Fibroblast of lung (primary cell): Measurements from ENCODE around the gene CMTM7. TPM values are rescaled to one million over a fixed set of nuclear protein-coding genes. Genes with fewer than 3 reads are reported as not detected.
"Not testable (repeated sequence)": the region's sequence is repeated elsewhere in the genome, so short reads cannot be mapped to it uniquely, and the experiment has no call there.

Experiments
- DNase-seq, 2 donors: peaks; one replicate each; pipeline versions ENCODE4 v3.0.0 to v3.0.0-alpha.2; 2010; ENCODE audit warnings: low read depth in 2 of 2
- H2AFZ ChIP-seq: 2 replicates; pipeline ENCODE4 v1.5.1; 2012; ENCODE audit warnings: low read length, control low read depth, inconsistent platforms
- H3K27ac ChIP-seq: 2 replicates; pipeline ENCODE4 v1.5.1; 2011; ENCODE audit warnings: low read length, control low read depth; ENCODE audit not compliant: insufficient read depth
- H3K27me3 ChIP-seq: 2 replicates; pipeline ENCODE4 v1.5.1; 2011; ENCODE audit warnings: mild to moderate bottlenecking, low read length; ENCODE audit not compliant: control insufficient read depth, insufficient read depth
- H3K36me3 ChIP-seq: 2 replicates; pipeline ENCODE4 v1.5.1; 2011; ENCODE audit warnings: low read length; ENCODE audit not compliant: control insufficient read depth, insufficient read depth
- H3K4me1 ChIP-seq: 2 replicates; pipeline ENCODE4 v1.5.1; 2011; ENCODE audit warnings: low read length; ENCODE audit not compliant: control insufficient read depth, insufficient read depth; ENCODE audit errors: extremely low read depth
- H3K4me2 ChIP-seq: 2 replicates; pipeline ENCODE4 v1.5.1; 2011; ENCODE audit warnings: low read length, control low read depth; ENCODE audit not compliant: insufficient read depth; ENCODE audit errors: extremely low read depth
- H3K4me3 ChIP-seq, 4 experiments: fragments of 200-600 bp in 1 of 4; sonication (generic) in 1 of 4; replicated peaks in 1 of 4; 2 replicates each; pipeline ENCODE4 v1.5.1; 2011 to 2016; ENCODE audit warnings: low read length in 4 of 4, low read depth in 3 of 4, mild to moderate bottlenecking in 3 of 4, control low read depth in 2 of 4, inconsistent platforms in 1 of 4, mixed read lengths in 1 of 4; ENCODE audit not compliant: insufficient read depth in 1 of 4; ENCODE audit errors: control extremely low read depth in 1 of 4
- H3K79me2 ChIP-seq: 2 replicates; pipeline ENCODE4 v1.5.1; 2012; ENCODE audit warnings: mild to moderate bottlenecking, low read length, inconsistent platforms; ENCODE audit not compliant: control insufficient read depth, insufficient read depth
- H3K9ac ChIP-seq: 2 replicates; pipeline ENCODE4 v1.5.1; 2011; ENCODE audit warnings: mild to moderate bottlenecking, low read length, control low read depth; ENCODE audit not compliant: insufficient read depth
- H3K9me3 ChIP-seq: 2 replicates; pipeline ENCODE4 v1.5.1; 2012; ENCODE audit warnings: low read depth, low read length; ENCODE audit not compliant: control insufficient read depth, insufficient read depth
- H4K20me1 ChIP-seq: 2 replicates; pipeline ENCODE4 v1.5.1; 2011; ENCODE audit warnings: low read length; ENCODE audit not compliant: control insufficient read depth, insufficient read depth; ENCODE audit errors: extremely low read depth
- EZH2 ChIP-seq: IDR thresholded peaks from 2 replicates; pipeline ENCODE4 v1.5.1; 2012; ENCODE audit warnings: low read length, control low read depth, mild to moderate bottlenecking; ENCODE audit errors: missing control alignments
- polyA plus RNA-seq, 2 donors: library from polyadenylated mRNA; depleted of rRNA in 1 of 2; stranded (reverse) in 1 of 2; unstranded in 1 of 2; fragments of >200 nt; gene quantifications; 2 replicates each; pipeline ENCODE4 v1.2.1, GENCODE V29; 2011 to 2012; ENCODE audit warnings: missing spikeins in 1 of 2
- total RNA-seq: library from RNA; depleted of rRNA; stranded (reverse); fragments of >200 nt; gene quantifications from 2 replicates; pipeline ENCODE4 v1.2.1, GENCODE V29; 2014
- TF ChIP-seq, protein P1 (sequence below), 2 donors: IDR thresholded peaks in 1 of 2; conservative IDR thresholded peaks in 1 of 2; 1 replicate in 1 of 2; 2 replicates in 1 of 2; pipeline ENCODE4 v1.5.1; 2011 to 2012; ENCODE audit warnings: low read length in 2 of 2, control low read depth in 1 of 2, inconsistent platforms in 1 of 2, low read depth in 1 of 2, mild to moderate bottlenecking in 1 of 2

CMTM7 gene
- total and polyA plus RNA-seq, 2 donors (not counting 1 experiment from before 2014, with no cell fraction given): 3.5 to 9.3 TPM

- Histone ChIP-seq H3K4me3 (no peak overlapping the region), H3K79me2 (no peaks in the 10 kb centered on the region), H3K4me1 (no peaks in the 10 kb centered on the region), H4K20me1 (no peaks in the 10 kb centered on the region), H2AFZ (no peak overlapping the region), H3K9ac (no peak overlapping the region), H3K27ac (no peak overlapping the region), H3K36me3 (no peaks in the 10 kb centered on the region), H3K9me3 (no peaks in the 10 kb centered on the region), H3K4me2 (no peak overlapping the region), H3K27me3 (no peaks in the 10 kb centered on the region)
- TF ChIP-seq, protein P1, sequence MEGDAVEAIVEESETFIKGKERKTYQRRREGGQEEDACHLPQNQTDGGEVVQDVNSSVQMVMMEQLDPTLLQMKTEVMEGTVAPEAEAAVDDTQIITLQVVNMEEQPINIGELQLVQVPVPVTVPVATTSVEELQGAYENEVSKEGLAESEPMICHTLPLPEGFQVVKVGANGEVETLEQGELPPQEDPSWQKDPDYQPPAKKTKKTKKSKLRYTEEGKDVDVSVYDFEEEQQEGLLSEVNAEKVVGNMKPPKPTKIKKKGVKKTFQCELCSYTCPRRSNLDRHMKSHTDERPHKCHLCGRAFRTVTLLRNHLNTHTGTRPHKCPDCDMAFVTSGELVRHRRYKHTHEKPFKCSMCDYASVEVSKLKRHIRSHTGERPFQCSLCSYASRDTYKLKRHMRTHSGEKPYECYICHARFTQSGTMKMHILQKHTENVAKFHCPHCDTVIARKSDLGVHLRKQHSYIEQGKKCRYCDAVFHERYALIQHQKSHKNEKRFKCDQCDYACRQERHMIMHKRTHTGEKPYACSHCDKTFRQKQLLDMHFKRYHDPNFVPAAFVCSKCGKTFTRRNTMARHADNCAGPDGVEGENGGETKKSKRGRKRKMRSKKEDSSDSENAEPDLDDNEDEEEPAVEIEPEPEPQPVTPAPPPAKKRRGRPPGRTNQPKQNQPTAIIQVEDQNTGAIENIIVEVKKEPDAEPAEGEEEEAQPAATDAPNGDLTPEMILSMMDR (conservative IDR thresholded peaks at IDR 0.05 in 1 of 2, IDR thresholded peaks at IDR 0.05 in 1 of 2; ENCODE audit: low read depth in 1 of 2, low read length in 2 of 2): no peak
- no peak for TF ChIP-seq EZH2
- DNase-seq: no peak
Observed at GRCh38 chr3:32437896-32438295, 46.2 kb downstream of the CMTM7 start.

DNA sequence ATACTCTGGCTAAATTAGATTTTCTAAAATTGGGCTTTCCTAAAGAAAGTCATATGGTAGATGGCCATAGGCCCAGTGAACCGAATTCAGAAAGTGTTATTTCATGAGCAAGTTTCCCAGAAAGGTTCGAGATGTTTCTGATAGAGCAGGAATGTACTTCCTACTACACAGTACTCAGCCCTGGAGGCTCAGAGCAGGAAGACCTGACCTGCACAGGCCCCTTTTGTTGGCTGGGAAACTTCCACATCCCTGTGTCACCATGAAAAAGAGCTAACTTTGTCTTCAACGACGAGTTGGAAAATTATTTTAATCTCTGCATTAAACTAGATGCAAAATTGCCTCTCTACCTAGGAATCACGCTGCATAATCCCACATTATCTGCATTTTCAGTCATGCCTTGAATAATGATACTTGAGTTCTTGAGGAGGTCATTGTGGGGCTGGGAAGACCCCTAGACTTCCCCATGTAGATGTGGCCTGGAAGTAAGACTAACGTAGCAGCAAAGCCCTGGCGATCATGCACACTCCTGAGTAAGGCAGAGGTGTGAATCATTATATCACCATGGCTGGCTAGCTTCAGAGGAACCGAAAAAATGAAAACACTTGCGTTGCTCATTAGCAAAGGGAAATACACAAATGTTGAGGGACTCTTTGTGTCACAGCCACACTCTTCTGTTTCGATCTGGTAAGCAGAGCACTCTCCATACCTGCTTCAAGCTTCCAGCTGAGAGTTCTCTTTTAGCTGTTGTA, 47.1 kb downstream of the CMTM7 start:
- Histone ChIP-seq H3K4me2 (no peak overlapping the region), H3K27ac (no peak overlapping the region), H3K9me3 (no peaks in the 10 kb centered on the region), H3K9ac (no peak overlapping the region), H3K36me3 (no peaks in the 10 kb centered on the region), H3K27me3 (no peaks in the 10 kb centered on the region), H4K20me1 (no peaks in the 10 kb centered on the region), H3K4me3 (no peak overlapping the region), H2AFZ (no peak overlapping the region), H3K79me2 (no peaks in the 10 kb centered on the region), H3K4me1 (no peaks in the 10 kb centered on the region)
- TF ChIP-seq EZH2: no peak
- TF ChIP-seq, protein P1 (conservative IDR thresholded peaks at IDR 0.05 in 1 of 2, IDR thresholded peaks at IDR 0.05 in 1 of 2; ENCODE audit: low read depth in 1 of 2, low read length in 2 of 2): no peak
- DNase-seq: peak in 1 of 2 donors; percentile 40

DNA sequence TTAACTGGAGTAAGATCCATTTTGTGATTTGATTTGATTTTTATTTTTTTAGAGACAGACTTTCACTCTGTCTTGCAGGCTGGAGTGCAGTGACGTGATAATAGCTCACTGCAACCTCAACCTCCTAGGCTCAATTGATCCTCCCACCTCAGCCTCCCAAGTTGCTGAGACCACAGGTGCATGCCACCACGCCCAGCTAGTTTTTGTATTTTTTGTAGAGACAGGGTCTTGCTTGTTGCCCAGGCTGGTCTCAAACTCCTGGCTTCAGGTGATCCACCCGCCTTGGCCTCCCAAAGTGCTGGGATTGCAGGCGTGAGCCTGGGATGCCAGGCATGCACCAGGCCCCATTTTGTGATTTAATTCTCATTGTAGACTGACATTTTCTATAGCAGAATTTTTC, 47.8 kb downstream of the CMTM7 start:
- not testable (repeated sequence) for H3K79me2 ChIP-seq, H3K36me3 ChIP-seq, H4K20me1 ChIP-seq, H3K27ac ChIP-seq, H3K4me1 ChIP-seq, H3K9me3 ChIP-seq, DNase-seq, H3K4me3 ChIP-seq, H3K4me2 ChIP-seq, H3K9ac ChIP-seq, H3K27me3 ChIP-seq, H2AFZ ChIP-seq
